ENCODE measurements around the gene USP40. TPM values are rescaled to one million over a fixed set of nuclear protein-coding genes. Genes with fewer than 3 reads are reported as not detected.

Gene USP40
- total and polyA plus RNA-seq, 10 of the 15 experiments (the other 5 are each of a cell fraction or from before 2014, with no cell fraction given): 3.4 to 20.8 (median 15.2) TPM

DNA sequence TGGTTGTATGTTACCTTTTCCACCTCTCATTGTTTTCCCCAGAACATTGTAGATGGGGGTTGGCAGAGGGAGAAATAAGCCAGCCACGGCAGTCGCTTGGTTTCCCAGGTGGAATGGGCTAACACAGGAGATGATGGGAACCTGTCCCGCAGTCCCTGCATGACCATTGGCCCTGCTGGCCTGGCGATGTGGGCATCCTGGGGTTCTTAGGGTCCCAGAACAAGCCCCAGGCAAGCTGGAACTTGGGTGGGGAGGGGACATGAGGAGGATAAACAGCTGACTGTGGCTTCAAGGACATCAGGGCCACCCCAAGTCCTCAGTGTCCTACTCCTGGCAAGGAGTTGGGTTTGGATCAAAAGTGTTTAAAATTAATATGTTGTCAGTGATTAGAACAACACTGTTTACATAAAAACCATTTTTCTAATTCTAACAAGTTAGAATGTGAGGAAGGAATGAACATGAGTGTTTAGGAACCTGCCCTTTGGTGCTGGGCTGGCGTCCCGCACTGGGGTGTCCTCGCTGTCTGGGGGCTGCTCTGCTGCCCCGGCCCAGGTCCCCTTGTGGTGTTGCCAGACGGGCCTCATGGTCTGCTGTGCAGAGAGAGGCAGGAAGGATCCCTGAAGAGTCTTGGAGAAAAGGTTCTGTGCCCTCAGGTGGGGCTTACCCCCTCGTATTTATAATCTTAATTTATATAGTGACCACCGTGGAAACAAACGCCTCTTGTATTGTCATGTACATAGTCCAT, 95.1 kb downstream of the USP40 start:
- TSS peak; percentile 63 for BruUV-seq (replicated peaks)
- DNase-seq (ENCODE audit: low read depth, low spot score) (no peak), ATAC-seq (no peak), FAIRE-seq (no peak)
- POLR2A ChIA-PET: no interaction called here
- no peak for TF ChIP-seq MXI1 (IDR thresholded peaks at IDR 0.05; ENCODE audit: low read depth, low read length)
- TF ChIP-seq FOXK2 (IDR thresholded peaks at IDR 0.05): no peak
- TF ChIP-seq MYB (IDR thresholded peaks at IDR 0.05; ENCODE audit: borderline replicate concordance, low read depth, low read length): no peak
- Histone ChIP-seq H3K36me3 (ENCODE audit: control insufficient read depth in 2 of 2, insufficient read depth in 2 of 2, low read length in 1 of 2) (peaks cover 10 to 14% of the 10 kb centered on the region in 2 experiments; a peak in 3 of 4 replicates), H3K4me2 (ENCODE audit: control insufficient read depth, insufficient read depth) (no peak overlapping the region), H3K4me3 (no peak overlapping the region), H3K4me1 (ENCODE audit: control insufficient read depth, insufficient read depth, low read length) (no peaks in the 10 kb centered on the region), H3K79me2 (ENCODE audit: control insufficient read depth, insufficient read depth, low read length) (no peaks in the 10 kb centered on the region), H4K20me1 (ENCODE audit: control insufficient read depth, insufficient read depth) (no peaks in the 10 kb centered on the region), H2AFZ (ENCODE audit: control insufficient read depth, low read depth, low read length) (no peak overlapping the region), H3K9me3 (replicated peaks; ENCODE audit: control insufficient read depth, insufficient read depth, low read length) (no peaks in the 10 kb centered on the region), H3K27ac (ENCODE audit: control insufficient read depth, insufficient read depth) (no peak overlapping the region), H3K9ac (ENCODE audit: control insufficient read depth, insufficient read depth, low read length) (no peak overlapping the region), H3K27me3 (replicated peaks in 1 of 2; ENCODE audit: control insufficient read depth in 2 of 2, insufficient read depth in 2 of 2, low read length in 1 of 2) (no peaks in the 10 kb centered on the region)
- CTCF ChIA-PET: no interaction called here
- SMC1A ChIA-PET (ENCODE audit: uncharacterized antibody, unreplicated experiment): no interaction called here
- 98% methylated on average over 12 of the region's 12 CpGs for WGBS (ENCODE audit: insufficient coverage, insufficient replicate concordance, low lambda C conversion rate, missing lambda C conversion rate)
- RAD21 ChIA-PET (ENCODE audit: unreplicated experiment): no interaction called here
- intact Hi-C loops (cut with micrococcal nuclease; ENCODE audit: unreplicated experiment) (no loop called here), in situ Hi-C loops (cut with MboI) (no loop called here)

DNA sequence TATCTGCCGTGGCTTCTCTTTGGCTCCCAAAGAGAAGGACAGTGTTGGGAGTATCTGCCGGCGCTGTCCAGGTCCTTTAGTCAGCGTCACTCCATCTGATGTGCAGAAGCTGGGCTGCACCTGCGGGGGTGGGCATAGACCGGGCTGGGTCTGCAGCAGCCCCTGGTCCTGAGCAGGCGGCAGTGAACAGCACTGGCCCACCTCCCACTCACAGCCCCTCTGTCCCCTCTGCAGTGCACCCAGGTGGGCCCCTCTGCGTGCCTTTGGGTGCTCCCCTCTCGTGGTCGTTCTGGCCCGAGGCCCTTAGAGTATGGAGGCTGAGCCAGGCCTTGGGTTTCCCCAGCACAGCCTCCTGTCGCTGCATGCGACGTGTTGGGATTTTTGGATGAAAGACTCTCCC, 95.7 kb downstream of the USP40 start:
- H3K4me2 ChIP-seq (ENCODE audit: control insufficient read depth, insufficient read depth): no peak overlapping the region
- no peaks in the 10 kb centered on the region for H3K9me3 ChIP-seq (replicated peaks; ENCODE audit: control insufficient read depth, insufficient read depth, low read length)
- no peak overlapping the region for H3K9ac ChIP-seq (ENCODE audit: control insufficient read depth, insufficient read depth, low read length)
- no peaks in the 10 kb centered on the region for H3K79me2 ChIP-seq (ENCODE audit: control insufficient read depth, insufficient read depth, low read length)
- ATAC-seq (no peak), FAIRE-seq (no peak), DNase-seq (ENCODE audit: low read depth, low spot score) (no peak)
- H3K27ac ChIP-seq (ENCODE audit: control insufficient read depth, insufficient read depth): no peak overlapping the region
- ChIA-PET CTCF (no interaction called here), RAD21 (ENCODE audit: unreplicated experiment) (no interaction called here), POLR2A (no interaction called here), SMC1A (ENCODE audit: uncharacterized antibody, unreplicated experiment) (no interaction called here)
- WGBS (ENCODE audit: insufficient coverage, insufficient replicate concordance, low lambda C conversion rate, missing lambda C conversion rate): over 99% methylated on average over 14 of the region's 14 CpGs
- intact Hi-C loops (cut with micrococcal nuclease; ENCODE audit: unreplicated experiment): no loop called here
- H3K27me3 ChIP-seq (replicated peaks in 1 of 2; ENCODE audit: control insufficient read depth in 2 of 2, insufficient read depth in 2 of 2, low read length in 1 of 2): no peaks in the 10 kb centered on the region
- H3K36me3 ChIP-seq (ENCODE audit: control insufficient read depth in 2 of 2, insufficient read depth in 2 of 2, low read length in 1 of 2): peaks cover 10 to 18% of the 10 kb centered on the region in 2 experiments; a peak in 3 of 4 replicates
- H2AFZ ChIP-seq (ENCODE audit: control insufficient read depth, low read depth, low read length): no peak overlapping the region
- H3K4me1 ChIP-seq (ENCODE audit: control insufficient read depth, insufficient read depth, low read length): no peaks in the 10 kb centered on the region
- no peak overlapping the region for H3K4me3 ChIP-seq
- in situ Hi-C loops (cut with MboI): no loop called here
- H4K20me1 ChIP-seq (ENCODE audit: control insufficient read depth, insufficient read depth): no peaks in the 10 kb centered on the region
- BruUV-seq (replicated peaks): no TSS peak
- no peak for TF ChIP-seq ZNF622 (IDR thresholded peaks at IDR 0.05)
- TF ChIP-seq ZNF207 (IDR thresholded peaks at IDR 0.05; ENCODE audit: borderline replicate concordance): no peak
- no peak for TF ChIP-seq IKZF1 (conservative IDR thresholded peaks at IDR 0.05)
- no peak for TF ChIP-seq SMC3 (IDR thresholded peaks at IDR 0.05; ENCODE audit: borderline replicate concordance, low read length)
- no peak for TF ChIP-seq TBL1XR1 (IDR thresholded peaks at IDR 0.05; ENCODE audit: low read depth, low read length)
- no peak for TF ChIP-seq MYB (IDR thresholded peaks at IDR 0.05; ENCODE audit: borderline replicate concordance, low read depth, low read length)
- no peak for TF ChIP-seq FOXM1 (IDR thresholded peaks at IDR 0.05; ENCODE audit: low read depth, low read length)
- TF ChIP-seq, protein P1, sequence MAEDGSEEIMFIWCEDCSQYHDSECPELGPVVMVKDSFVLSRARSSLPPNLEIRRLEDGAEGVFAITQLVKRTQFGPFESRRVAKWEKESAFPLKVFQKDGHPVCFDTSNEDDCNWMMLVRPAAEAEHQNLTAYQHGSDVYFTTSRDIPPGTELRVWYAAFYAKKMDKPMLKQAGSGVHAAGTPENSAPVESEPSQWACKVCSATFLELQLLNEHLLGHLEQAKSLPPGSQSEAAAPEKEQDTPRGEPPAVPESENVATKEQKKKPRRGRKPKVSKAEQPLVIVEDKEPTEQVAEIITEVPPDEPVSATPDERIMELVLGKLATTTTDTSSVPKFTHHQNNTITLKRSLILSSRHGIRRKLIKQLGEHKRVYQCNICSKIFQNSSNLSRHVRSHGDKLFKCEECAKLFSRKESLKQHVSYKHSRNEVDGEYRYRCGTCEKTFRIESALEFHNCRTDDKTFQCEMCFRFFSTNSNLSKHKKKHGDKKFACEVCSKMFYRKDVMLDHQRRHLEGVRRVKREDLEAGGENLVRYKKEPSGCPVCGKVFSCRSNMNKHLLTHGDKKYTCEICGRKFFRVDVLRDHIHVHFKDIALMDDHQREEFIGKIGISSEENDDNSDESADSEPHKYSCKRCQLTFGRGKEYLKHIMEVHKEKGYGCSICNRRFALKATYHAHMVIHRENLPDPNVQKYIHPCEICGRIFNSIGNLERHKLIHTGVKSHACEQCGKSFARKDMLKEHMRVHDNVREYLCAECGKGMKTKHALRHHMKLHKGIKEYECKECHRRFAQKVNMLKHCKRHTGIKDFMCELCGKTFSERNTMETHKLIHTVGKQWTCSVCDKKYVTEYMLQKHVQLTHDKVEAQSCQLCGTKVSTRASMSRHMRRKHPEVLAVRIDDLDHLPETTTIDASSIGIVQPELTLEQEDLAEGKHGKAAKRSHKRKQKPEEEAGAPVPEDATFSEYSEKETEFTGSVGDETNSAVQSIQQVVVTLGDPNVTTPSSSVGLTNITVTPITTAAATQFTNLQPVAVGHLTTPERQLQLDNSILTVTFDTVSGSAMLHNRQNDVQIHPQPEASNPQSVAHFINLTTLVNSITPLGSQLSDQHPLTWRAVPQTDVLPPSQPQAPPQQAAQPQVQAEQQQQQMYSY (CRISPR knock-in tag; IDR thresholded peaks at IDR 0.05): no peak
- no peak for TF ChIP-seq GABPA (IDR thresholded peaks at IDR 0.05; ENCODE audit: low read depth)
- no peak for TF ChIP-seq NFIC (IDR thresholded peaks at IDR 0.05; ENCODE audit: low read depth, low read length)
- TF ChIP-seq FOS (IDR thresholded peaks at IDR 0.05; ENCODE audit: borderline replicate concordance, extremely low read depth, insufficient read length): no peak
- TF ChIP-seq EED (IDR thresholded peaks at IDR 0.05; ENCODE audit: low read depth): no peak
- no peak for TF ChIP-seq RCOR1 (conservative IDR thresholded peaks at IDR 0.05; ENCODE audit: low read depth, low read length)
- TF ChIP-seq KAT2A (conservative IDR thresholded peaks at IDR 0.05; ENCODE audit: control insufficient read depth, low read depth, low read length): no peak

All from GM12878 (cell line).